Right cardiac atrium (tissue), 5 donors: ENCODE measurements around the gene TRPV3. TPM values are rescaled to one million over a fixed set of nuclear protein-coding genes. Genes with fewer than 3 reads are reported as not detected.

Experiments
- ATAC-seq, 2 donors: fragments of 200-7000 bp; cut with Tn5 transposase; one replicate each; pipeline versions ENCODE4 v1.8.0 to v1.9.1; 2020; ENCODE audit warnings: moderate library complexity in 2 of 2, mild to moderate bottlenecking in 1 of 2
- DNase-seq, 3 donors: peaks; one replicate each; pipeline ENCODE4 v3.0.0-alpha.2; 2020
- H3K27ac ChIP-seq: one replicate; pipeline ENCODE4 v1.5.1; 2013; ENCODE audit warnings: mild to moderate bottlenecking, low read length, control low read depth, moderate library complexity
- H3K27me3 ChIP-seq: one replicate; pipeline ENCODE4 v1.6.1; 2013; ENCODE audit not compliant: control insufficient read depth, insufficient read depth
- H3K4me1 ChIP-seq: one replicate; pipeline ENCODE4 v1.6.1; 2013; ENCODE audit warnings: low read length; ENCODE audit not compliant: control insufficient read depth, insufficient read depth
- H3K4me3 ChIP-seq: one replicate; pipeline ENCODE4 v1.5.1; 2013; ENCODE audit warnings: low read length, control low read depth
- H3K9me3 ChIP-seq: one replicate; pipeline ENCODE4 v1.6.1; 2013; ENCODE audit warnings: low read length; ENCODE audit not compliant: control insufficient read depth
- WGBS: extraction: QIAGEN DNeasy Blood & Tissue Kit; methylation state at CpG from one replicate; pipeline ENCODE4 v1.1.7; 2013; 5-methylcytosine and 5-hydroxymethylcytosine counted together
- intact Hi-C, 4 donors: fragments of 100-400 bp; cut with DNase I; formaldehyde crosslinking; loops; one replicate each; pipeline versions ENCODE4 v1.11.0 to v1.14.0; 2022 to 2023
- polyA plus RNA-seq: library from polyadenylated mRNA; stranded (reverse); fragments of 200-250 nt; gene quantifications from one replicate; pipeline ENCODE4 v1.2.3, GENCODE V29; 2013
- total RNA-seq, 4 donors: library from RNA; stranded (reverse); fragmentation: NEBNext Ultra II Directional; extraction: Animal tissue kit (Norgen Biotek cat#: 25700); gene quantifications; one replicate each; pipeline ENCODE4 v1.2.1, GENCODE V29; 2021
- donor health status: healthy with polysubstance abuse.
- donor health status: DM: no; HTN: yes; CAD: no.
- donor health status: DM: no; HTN: no; CAD: no.
- donor health status: DM: no; HTN: yes; CAD: no; lungs with severe emphysema.
- donor health status: DM: yes; HTN: yes; CAD: no.

The TRPV3 gene
- total and polyA plus RNA-seq, 5 donors, result 1.6 to 3.3 (median 2.7) TPM

- DNase-seq, result no peak
- no peak for ATAC-seq
- no peak overlapping the region for H3K4me3 ChIP-seq
- intact Hi-C loops, result no loop called here
- WGBS, result 84% methylated on average over 5 of the region's 5 CpGs
- no peaks in the 10 kb centered on the region for H3K9me3 ChIP-seq
- no peaks in the 10 kb centered on the region for H3K4me1 ChIP-seq
- H3K27ac ChIP-seq, result no peak overlapping the region
- H3K27me3 ChIP-seq, result no peaks in the 10 kb centered on the region
Observed at GRCh38 chr17:3544365-3544764, 13.2 kb downstream of the TRPV3 start.

GRCh38 chr17:3543453-3543852 is 14.2 kb downstream of the TRPV3 start:
- Histone ChIP-seq H3K27ac (no peak overlapping the region), H3K4me1 (no peaks in the 10 kb centered on the region), H3K4me3 (no peak overlapping the region), H3K27me3 (no peaks in the 10 kb centered on the region), H3K9me3 (no peaks in the 10 kb centered on the region)
- DNase-seq (no peak), ATAC-seq (no peak)
- intact Hi-C loops, result no loop called here
- WGBS, result 68% methylated on average over 10 of the region's 10 CpGs

- intact Hi-C loops, result no loop called here
- Histone ChIP-seq H3K4me3 (no peak overlapping the region), H3K4me1 (no peaks in the 10 kb centered on the region), H3K27me3 (no peaks in the 10 kb centered on the region), H3K27ac (no peak overlapping the region), H3K9me3 (no peaks in the 10 kb centered on the region)
- DNase-seq (no peak), ATAC-seq (peak in 1 of 2 donors; percentile 14)
- WGBS, result 71% methylated on average over 16 of the region's 16 CpGs
Observed at GRCh38 chr17:3542410-3543088, 15.1 kb downstream of the TRPV3 start.

GRCh38 chr17:3539881-3540540 is 17.6 kb downstream of the TRPV3 start:
- intact Hi-C loops, result loop anchor here in 2 of 4 donors (10.0 kb wide), 1 partner anchor 95 kb away; the partner anchor contains the start of genes CTNS (in 2 of the 2) and SHPK (in 2 of the 2)
- Histone ChIP-seq H3K4me1 (no peaks in the 10 kb centered on the region), H3K27me3 (no peaks in the 10 kb centered on the region), H3K4me3 (no peak overlapping the region), H3K9me3 (no peaks in the 10 kb centered on the region), H3K27ac (no peak overlapping the region)
- DNase-seq (no peak), ATAC-seq (no peak)
- WGBS, result 76% methylated on average over 8 of the region's 8 CpGs

GRCh38 chr17:3536716-3537115 is 20.9 kb downstream of the TRPV3 start:
- 89% methylated on average over 5 of the region's 5 CpGs for WGBS
- H3K4me3 ChIP-seq, result no peak overlapping the region
- DNase-seq (no peak), ATAC-seq (no peak)
- no peaks in the 10 kb centered on the region for H3K9me3 ChIP-seq
- H3K4me1 ChIP-seq, result peaks cover 2% of the 10 kb centered on the region
- H3K27me3 ChIP-seq, result no peaks in the 10 kb centered on the region
- H3K27ac ChIP-seq, result no peak overlapping the region
- intact Hi-C loops, result loop anchor here in 2 of 4 donors (10.0 kb wide), 1 partner anchor 98 kb away; the partner anchor contains the start of genes CTNS (in 2 of the 2) and SHPK (in 2 of the 2)

- Histone ChIP-seq H3K4me1 (peaks cover 8% of the 10 kb centered on the region), H3K9me3 (no peaks in the 10 kb centered on the region), H3K27ac (peak overlapping the region; percentile 4), H3K4me3 (peak overlapping the region; percentile 41), H3K27me3 (no peaks in the 10 kb centered on the region)
- WGBS, result 4% methylated on average over 44 of the region's 44 CpGs
- intact Hi-C loops, result loop anchor here in 2 of 4 donors (10.0 kb wide), 1 partner anchor 99 kb away; the partner anchor contains the start of genes CTNS (in 2 of the 2) and SHPK (in 2 of the 2)
- DNase-seq, result peak; percentile 81 to 91 (median 90)
- ATAC-seq, result peak; percentile 77 to 84
Observed at GRCh38 chr17:3535253-3535995, 22.2 kb downstream of the TRPV3 start.

GRCh38 chr17:3534881-3535252 is 22.7 kb downstream of the TRPV3 start:
- WGBS, result 53% methylated on average over 3 of the region's 3 CpGs
- peak; percentile 20 to 47 for ATAC-seq
- Histone ChIP-seq H3K27ac (peak overlapping the region; percentile 26), H3K9me3 (no peaks in the 10 kb centered on the region), H3K4me3 (no peak overlapping the region), H3K4me1 (peaks cover 8% of the 10 kb centered on the region), H3K27me3 (no peaks in the 10 kb centered on the region)
- intact Hi-C loops, result loop anchor here in 2 of 4 donors (10.0 kb wide), 1 partner anchor 100 kb away; the partner anchor contains the start of genes CTNS (in 2 of the 2) and SHPK (in 2 of the 2)
- peak; percentile 62 to 80 (median 79) for DNase-seq

GRCh38 chr17:3533752-3534151 is 23.9 kb downstream of the TRPV3 start:
- DNase-seq (no peak), ATAC-seq (no peak)
- intact Hi-C loops, result loop anchor here in 2 of 4 donors (10.0 kb wide), 1 partner anchor 101 kb away; the partner anchor contains the start of genes CTNS (in 2 of the 2) and SHPK (in 2 of the 2)
- H3K27me3 ChIP-seq, result no peaks in the 10 kb centered on the region
- no peak overlapping the region for H3K4me3 ChIP-seq
- H3K9me3 ChIP-seq, result no peaks in the 10 kb centered on the region
- H3K27ac ChIP-seq, result no peak overlapping the region
- peaks cover 8% of the 10 kb centered on the region for H3K4me1 ChIP-seq
- 93% methylated on average over 5 of the region's 5 CpGs for WGBS

- Histone ChIP-seq H3K4me3 (no peak overlapping the region), H3K27me3 (no peaks in the 10 kb centered on the region), H3K9me3 (no peaks in the 10 kb centered on the region), H3K4me1 (peaks cover 8% of the 10 kb centered on the region), H3K27ac (no peak overlapping the region)
- ATAC-seq (no peak), DNase-seq (no peak)
- 95% methylated on average over 10 of the region's 10 CpGs for WGBS
- intact Hi-C loops, result loop anchor here in 2 of 4 donors (10.0 kb wide), 1 partner anchor 102 kb away; the partner anchor contains the start of genes CTNS (in 2 of the 2) and SHPK (in 2 of the 2)
Observed at GRCh38 chr17:3532859-3533142, 24.8 kb downstream of the TRPV3 start.

GRCh38 chr17:3532106-3532858 is 25.3 kb downstream of the TRPV3 start:
- Histone ChIP-seq H3K27me3 (no peaks in the 10 kb centered on the region), H3K27ac (no peak overlapping the region)
- intact Hi-C loops, result loop anchor here in 2 of 4 donors (10.0 kb wide), 1 partner anchor 103 kb away; the partner anchor contains the start of genes CTNS (in 2 of the 2) and SHPK (in 2 of the 2)

More at GRCh38 chr17:3532106-3532858, 25.3 kb downstream of the TRPV3 start:
- Histone ChIP-seq H3K4me1 (peaks cover 8% of the 10 kb centered on the region), H3K9me3 (no peaks in the 10 kb centered on the region), H3K4me3 (no peak overlapping the region)
- WGBS, result 87% methylated on average over 36 of the region's 36 CpGs
- DNase-seq (no peak), ATAC-seq (no peak)
